PC-3 (cell line): Measurements from ENCODE around the gene MISP3.

ENCODE experiments used
- CTCF ChIP-seq: fragments of 300-600 bp; sonication (generic); conservative IDR thresholded peaks from 2 replicates; pipeline ENCODE4 v1.5.1; 2017; ENCODE audit warnings: antibody characterized with exemption, low read depth, mild to moderate bottlenecking, low read length
- EZH2 ChIP-seq: fragments of 300-600 bp; sonication (generic); IDR thresholded peaks from one replicate; pipeline ENCODE4 v1.6.1; 2017; ENCODE audit warnings: antibody characterized with exemption, mild to moderate bottlenecking, low read length; ENCODE audit not compliant: unreplicated experiment
- EZH2phosphoT487 ChIP-seq: fragments of 300-600 bp; sonication (generic); IDR thresholded peaks from 2 replicates; pipeline ENCODE4 v1.6.1; 2018; ENCODE audit warnings: mild to moderate bottlenecking, antibody characterized with exemption, low read length, borderline replicate concordance

GRCh38 chr19:14050512-14050911, 22.1 kb upstream of the MISP3 start:
- no peak for TF ChIP-seq CTCF
- TF ChIP-seq EZH2: no peak
- no peak for TF ChIP-seq EZH2phosphoT487
